Stimulated activated CD4-positive, alpha-beta T cell treated with anti-CD3 and anti-CD28 coated beads, Interleukin-2, amount 100 ng/mL, for 4 hours (primary cell): ENCODE data around the gene LCMT2.

Experiments
- DNase-seq: peaks from one replicate; pipeline ENCODE4 v3.0.0-alpha.2; 2020; ENCODE audit warnings: low read depth

LCMT2 gene

DNA sequence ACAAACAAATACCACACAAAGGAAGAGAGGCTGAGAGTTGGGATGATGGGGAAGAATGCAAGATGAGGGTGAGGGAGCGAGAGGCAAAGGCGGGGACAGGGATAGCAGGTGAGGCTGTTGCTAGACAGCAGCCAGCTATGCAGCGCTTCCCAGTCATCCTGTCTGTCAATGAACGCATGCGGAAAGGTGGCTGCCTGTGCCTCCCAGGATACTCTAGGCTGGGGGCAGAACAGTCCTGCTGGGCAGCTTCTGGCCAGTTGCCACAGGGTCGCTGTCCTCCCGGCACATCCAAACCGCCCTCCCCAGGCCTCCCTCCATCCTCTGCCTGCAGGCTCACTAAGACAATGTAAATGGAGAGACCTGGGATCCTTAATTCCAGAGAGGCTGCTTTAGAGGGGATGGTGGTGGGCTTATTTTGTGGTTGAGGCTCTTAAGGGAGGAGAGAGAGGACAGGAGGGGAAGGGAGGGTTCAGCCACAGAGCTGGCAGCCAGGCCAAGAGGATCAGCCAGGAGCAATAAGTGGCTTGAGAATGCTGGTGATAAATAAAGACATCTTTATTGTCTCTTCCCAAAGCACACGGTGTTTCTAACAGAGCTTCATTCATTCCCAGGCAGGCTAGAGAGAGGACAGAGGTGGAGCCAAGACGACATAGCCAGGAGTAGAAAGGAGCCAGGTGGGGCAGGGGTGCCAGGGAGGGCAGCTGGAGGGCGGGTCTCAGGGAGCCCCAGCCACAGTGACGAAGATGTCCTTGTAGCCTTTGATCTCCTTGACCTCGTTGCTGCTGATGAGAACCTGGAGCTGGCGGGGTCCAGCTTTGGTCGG lies 54.4 kb downstream of the LCMT2 start:
- DNase-seq = no peak

- DNase-seq = no peak
These were observed 56.2 kb downstream of the LCMT2 start for GRCh38 chr15:43274136-43274535.
